GM23338 (cell line): ENCODE data around the gene OIT3.

ENCODE experiments used
- CREB1 ChIP-seq: fragments of 250-450 bp; sonication (Bioruptor Pico); IDR thresholded peaks from 2 replicates; pipeline ENCODE4 v1.5.0; 2020; ENCODE audit warnings: low read depth, mild to moderate bottlenecking, moderate library complexity
- EZH2 ChIP-seq: fragments of 200-600 bp; sonication (generic); IDR thresholded peaks from one replicate; pipeline ENCODE4 v1.8.0; 2017; ENCODE audit warnings: antibody characterized with exemption, mild to moderate bottlenecking, low read depth; ENCODE audit not compliant: unreplicated experiment
- EZH2phosphoT487 ChIP-seq: fragments of 200-600 bp; sonication (generic); IDR thresholded peaks from one replicate; pipeline ENCODE4 v1.8.1; 2018; ENCODE audit warnings: antibody characterized with exemption; ENCODE audit not compliant: unreplicated experiment
- JUNB ChIP-seq: IDR thresholded peaks from one replicate; pipeline ENCODE4 v1.6.1; 2016; ENCODE audit warnings: antibody characterized with exemption; ENCODE audit not compliant: unreplicated experiment
- NANOG ChIP-seq: IDR thresholded peaks from 2 replicates; pipeline ENCODE4 v1.6.1; 2016; ENCODE audit warnings: antibody characterized with exemption, borderline replicate concordance
- POLR2AphosphoS5 ChIP-seq: IDR thresholded peaks from 2 replicates; pipeline ENCODE4 v1.6.1; 2016; ENCODE audit warnings: antibody characterized with exemption, low read depth
- STAT1 ChIP-seq: IDR thresholded peaks from one replicate; pipeline ENCODE4 v1.6.1; 2016; ENCODE audit warnings: antibody characterized with exemption; ENCODE audit not compliant: unreplicated experiment
- ZNF114 ChIP-seq: fragments of 250-450 bp; sonication (Bioruptor Pico); IDR thresholded peaks from 2 replicates; pipeline ENCODE4 v1.5.0; 2020; ENCODE audit warnings: mild to moderate bottlenecking, moderate library complexity
- ZNF331 ChIP-seq: fragments of 250-450 bp; sonication (Bioruptor Pico); IDR thresholded peaks from 2 replicates; pipeline ENCODE4 v1.5.0; 2020; ENCODE audit warnings: low read depth, mild to moderate bottlenecking, moderate library complexity
- TF ChIP-seq, protein P1 (sequence below), 2 experiments: fragments of 200-600 bp in 1 of 2; sonication (generic) in 1 of 2; conservative IDR thresholded peaks; 2 replicates each; pipeline versions ENCODE4 v1.5.1 to v1.6.1; 2016 to 2017; ENCODE audit warnings: antibody characterized with exemption in 2 of 2, low read depth in 2 of 2, mild to moderate bottlenecking in 2 of 2, moderate library complexity in 1 of 2
- TF ChIP-seq, protein P2 (sequence below): IDR thresholded peaks from one replicate; pipeline ENCODE4 v1.6.1; 2018; ENCODE audit warnings: antibody characterized with exemption; ENCODE audit not compliant: unreplicated experiment
- TF ChIP-seq, protein P3 (sequence below): IDR thresholded peaks from 2 replicates; pipeline ENCODE4 v1.6.1; 2016; ENCODE audit warnings: antibody characterized with exemption

DNA sequence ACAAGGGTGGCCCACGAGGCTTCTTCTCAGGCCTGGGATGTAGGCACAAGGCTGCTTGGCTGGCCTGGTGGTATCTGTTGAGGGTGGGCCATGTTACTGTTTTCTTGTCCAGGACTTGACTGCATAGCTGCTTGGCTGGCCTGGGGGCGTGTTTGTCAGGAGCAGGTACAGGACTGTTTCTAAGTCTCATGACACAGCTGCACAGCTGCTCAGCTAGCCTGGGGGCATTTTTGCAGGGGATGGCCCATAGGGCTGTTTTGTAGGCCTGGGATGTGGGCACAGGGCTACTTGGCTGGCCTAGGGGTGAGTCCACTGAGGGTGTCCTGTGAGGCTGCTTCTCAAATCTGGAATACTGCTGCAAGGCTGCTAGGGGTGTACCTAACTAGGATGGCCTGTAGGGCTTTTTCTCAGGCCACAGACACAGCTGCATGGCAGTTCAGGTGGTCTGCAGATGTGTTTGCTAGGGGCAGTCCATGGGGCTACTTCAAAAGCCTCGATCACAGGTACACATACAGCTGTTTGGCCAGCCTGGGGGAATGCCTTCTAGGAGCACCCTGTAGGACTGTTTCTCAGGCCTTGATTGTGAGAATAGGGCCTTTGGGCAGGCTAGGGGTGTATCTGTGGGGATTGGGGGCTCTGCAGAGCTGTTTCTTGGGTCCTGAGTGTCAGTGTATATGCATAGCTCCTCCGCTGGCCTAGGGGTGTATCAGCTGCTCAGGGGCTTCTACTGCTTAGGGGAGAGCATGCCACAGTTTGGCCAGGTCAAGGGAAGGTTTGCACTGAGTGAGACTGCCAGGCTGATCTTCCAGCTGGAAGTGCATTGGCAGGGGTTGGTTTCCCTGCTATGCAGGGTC is 87.7 kb downstream of the OIT3 start:
- TF ChIP-seq, protein P1, sequence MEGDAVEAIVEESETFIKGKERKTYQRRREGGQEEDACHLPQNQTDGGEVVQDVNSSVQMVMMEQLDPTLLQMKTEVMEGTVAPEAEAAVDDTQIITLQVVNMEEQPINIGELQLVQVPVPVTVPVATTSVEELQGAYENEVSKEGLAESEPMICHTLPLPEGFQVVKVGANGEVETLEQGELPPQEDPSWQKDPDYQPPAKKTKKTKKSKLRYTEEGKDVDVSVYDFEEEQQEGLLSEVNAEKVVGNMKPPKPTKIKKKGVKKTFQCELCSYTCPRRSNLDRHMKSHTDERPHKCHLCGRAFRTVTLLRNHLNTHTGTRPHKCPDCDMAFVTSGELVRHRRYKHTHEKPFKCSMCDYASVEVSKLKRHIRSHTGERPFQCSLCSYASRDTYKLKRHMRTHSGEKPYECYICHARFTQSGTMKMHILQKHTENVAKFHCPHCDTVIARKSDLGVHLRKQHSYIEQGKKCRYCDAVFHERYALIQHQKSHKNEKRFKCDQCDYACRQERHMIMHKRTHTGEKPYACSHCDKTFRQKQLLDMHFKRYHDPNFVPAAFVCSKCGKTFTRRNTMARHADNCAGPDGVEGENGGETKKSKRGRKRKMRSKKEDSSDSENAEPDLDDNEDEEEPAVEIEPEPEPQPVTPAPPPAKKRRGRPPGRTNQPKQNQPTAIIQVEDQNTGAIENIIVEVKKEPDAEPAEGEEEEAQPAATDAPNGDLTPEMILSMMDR (conservative IDR thresholded peaks at IDR 0.05; ENCODE audit: low read depth in 2 of 2), result no peak
- TF ChIP-seq, protein P2, sequence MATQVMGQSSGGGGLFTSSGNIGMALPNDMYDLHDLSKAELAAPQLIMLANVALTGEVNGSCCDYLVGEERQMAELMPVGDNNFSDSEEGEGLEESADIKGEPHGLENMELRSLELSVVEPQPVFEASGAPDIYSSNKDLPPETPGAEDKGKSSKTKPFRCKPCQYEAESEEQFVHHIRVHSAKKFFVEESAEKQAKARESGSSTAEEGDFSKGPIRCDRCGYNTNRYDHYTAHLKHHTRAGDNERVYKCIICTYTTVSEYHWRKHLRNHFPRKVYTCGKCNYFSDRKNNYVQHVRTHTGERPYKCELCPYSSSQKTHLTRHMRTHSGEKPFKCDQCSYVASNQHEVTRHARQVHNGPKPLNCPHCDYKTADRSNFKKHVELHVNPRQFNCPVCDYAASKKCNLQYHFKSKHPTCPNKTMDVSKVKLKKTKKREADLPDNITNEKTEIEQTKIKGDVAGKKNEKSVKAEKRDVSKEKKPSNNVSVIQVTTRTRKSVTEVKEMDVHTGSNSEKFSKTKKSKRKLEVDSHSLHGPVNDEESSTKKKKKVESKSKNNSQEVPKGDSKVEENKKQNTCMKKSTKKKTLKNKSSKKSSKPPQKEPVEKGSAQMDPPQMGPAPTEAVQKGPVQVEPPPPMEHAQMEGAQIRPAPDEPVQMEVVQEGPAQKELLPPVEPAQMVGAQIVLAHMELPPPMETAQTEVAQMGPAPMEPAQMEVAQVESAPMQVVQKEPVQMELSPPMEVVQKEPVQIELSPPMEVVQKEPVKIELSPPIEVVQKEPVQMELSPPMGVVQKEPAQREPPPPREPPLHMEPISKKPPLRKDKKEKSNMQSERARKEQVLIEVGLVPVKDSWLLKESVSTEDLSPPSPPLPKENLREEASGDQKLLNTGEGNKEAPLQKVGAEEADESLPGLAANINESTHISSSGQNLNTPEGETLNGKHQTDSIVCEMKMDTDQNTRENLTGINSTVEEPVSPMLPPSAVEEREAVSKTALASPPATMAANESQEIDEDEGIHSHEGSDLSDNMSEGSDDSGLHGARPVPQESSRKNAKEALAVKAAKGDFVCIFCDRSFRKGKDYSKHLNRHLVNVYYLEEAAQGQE, result no peak
- TF ChIP-seq EZH2 (no peak), CREB1 (CRISPR knock-in tag) (no peak), NANOG (no peak), POLR2AphosphoS5 (no peak), EZH2phosphoT487 (no peak), ZNF114 (CRISPR knock-in tag) (no peak), JUNB (no peak), ZNF331 (CRISPR knock-in tag) (no peak), STAT1 (no peak)
- TF ChIP-seq, protein P3, sequence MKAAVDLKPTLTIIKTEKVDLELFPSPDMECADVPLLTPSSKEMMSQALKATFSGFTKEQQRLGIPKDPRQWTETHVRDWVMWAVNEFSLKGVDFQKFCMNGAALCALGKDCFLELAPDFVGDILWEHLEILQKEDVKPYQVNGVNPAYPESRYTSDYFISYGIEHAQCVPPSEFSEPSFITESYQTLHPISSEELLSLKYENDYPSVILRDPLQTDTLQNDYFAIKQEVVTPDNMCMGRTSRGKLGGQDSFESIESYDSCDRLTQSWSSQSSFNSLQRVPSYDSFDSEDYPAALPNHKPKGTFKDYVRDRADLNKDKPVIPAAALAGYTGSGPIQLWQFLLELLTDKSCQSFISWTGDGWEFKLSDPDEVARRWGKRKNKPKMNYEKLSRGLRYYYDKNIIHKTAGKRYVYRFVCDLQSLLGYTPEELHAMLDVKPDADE, result no peak
